Measurements from ENCODE around the gene DNAJC12. TPM values are rescaled to one million over a fixed set of nuclear protein-coding genes. Genes with fewer than 3 reads are reported as not detected.

DNAJC12 gene
- total RNA-seq, 3 donors from 2014 or later (not counting 1 experiment from before 2014, with no cell fraction given) = not detected

GRCh38 chr10:67794909-67795460 lies 43.0 kb downstream of the DNAJC12 start:
- no peak for ATAC-seq

GRCh38 chr10:67794256-67794655 lies 43.7 kb downstream of the DNAJC12 start:
- Histone ChIP-seq H3K4me1 (ENCODE audit: control insufficient read depth, insufficient read depth, low read length) (no peaks in the 10 kb centered on the region), H3K4me3 (ENCODE audit: low read length) (no peak overlapping the region), H3K27ac (ENCODE audit: low read length) (no peak overlapping the region), H3K9me3 (ENCODE audit: control insufficient read depth, insufficient read depth, low read length) (no peaks in the 10 kb centered on the region), H3K27me3 (ENCODE audit: control insufficient read depth, insufficient read depth, low read length) (no peaks in the 10 kb centered on the region), H3K36me3 (ENCODE audit: control insufficient read depth, insufficient read depth, low read length) (no peaks in the 10 kb centered on the region)
- Mint-ChIP-seq H3K9me3 (no peaks in the 10 kb centered on the region), H3K4me3 (no peak overlapping the region), H3K4me1 (no peaks in the 10 kb centered on the region), H3K27ac (no peak overlapping the region), H3K27me3 (ENCODE audit: low read depth in 2 of 2) (no peaks in the 10 kb centered on the region), H3K36me3 (no peaks in the 10 kb centered on the region)
- ATAC-seq = no peak
- intact Hi-C loops (cut with micrococcal nuclease) = no loop called here
- no peak for DNase-seq
- no peak for TF ChIP-seq CTCF (IDR thresholded peaks at IDR 0.05)
- 81% methylated on average over 4 of the region's 4 CpGs for WGBS (ENCODE audit: insufficient coverage)

More at GRCh38 chr10:67794909-67795460, 43.0 kb downstream of the DNAJC12 start:
- no peaks in the 10 kb centered on the region for H3K27me3 Mint-ChIP-seq (ENCODE audit: low read depth in 2 of 2)
- H3K4me1 Mint-ChIP-seq = no peaks in the 10 kb centered on the region
- no peak overlapping the region for H3K4me3 Mint-ChIP-seq
- Histone ChIP-seq H3K4me1 (ENCODE audit: control insufficient read depth, insufficient read depth, low read length) (no peaks in the 10 kb centered on the region), H3K4me3 (ENCODE audit: low read length) (no peak overlapping the region), H3K27ac (ENCODE audit: low read length) (no peak overlapping the region), H3K27me3 (ENCODE audit: control insufficient read depth, insufficient read depth, low read length) (no peaks in the 10 kb centered on the region), H3K9me3 (ENCODE audit: control insufficient read depth, insufficient read depth, low read length) (no peaks in the 10 kb centered on the region), H3K36me3 (ENCODE audit: control insufficient read depth, insufficient read depth, low read length) (no peaks in the 10 kb centered on the region)
- no peaks in the 10 kb centered on the region for H3K9me3 Mint-ChIP-seq
- H3K36me3 Mint-ChIP-seq = no peaks in the 10 kb centered on the region
- TF ChIP-seq CTCF (IDR thresholded peaks at IDR 0.05) = no peak
- 86% methylated on average over 2 of the region's 3 CpGs for WGBS (ENCODE audit: insufficient coverage)
- no peak overlapping the region for H3K27ac Mint-ChIP-seq
- intact Hi-C loops (cut with micrococcal nuclease) = no loop called here
- DNase-seq = no peak

- peaks cover 3 to 4% of the 10 kb centered on the region in 2 donors for H3K4me1 Mint-ChIP-seq
- H3K27me3 ChIP-seq (ENCODE audit: control insufficient read depth, insufficient read depth, low read length) = no peaks in the 10 kb centered on the region
- no peak overlapping the region for H3K4me3 Mint-ChIP-seq
- H3K9me3 Mint-ChIP-seq = no peaks in the 10 kb centered on the region
- no peak for DNase-seq
- H3K27ac ChIP-seq (ENCODE audit: low read length) = no peak overlapping the region
- H3K36me3 ChIP-seq (ENCODE audit: control insufficient read depth, insufficient read depth, low read length) = no peaks in the 10 kb centered on the region
- H3K4me1 ChIP-seq (ENCODE audit: control insufficient read depth, insufficient read depth, low read length) = peaks cover 3% of the 10 kb centered on the region
- ATAC-seq = no peak
- no peak for TF ChIP-seq CTCF (IDR thresholded peaks at IDR 0.05)
- no peak overlapping the region for H3K27ac Mint-ChIP-seq
- H3K4me3 ChIP-seq (ENCODE audit: low read length) = no peak overlapping the region
- no peaks in the 10 kb centered on the region for H3K9me3 ChIP-seq (ENCODE audit: control insufficient read depth, insufficient read depth, low read length)
- 35% methylated on average over 2 of the region's 2 CpGs for WGBS (ENCODE audit: insufficient coverage)
- H3K27me3 Mint-ChIP-seq (ENCODE audit: low read depth in 2 of 2) = peaks cover 0 to 2% of the 10 kb centered on the region in 2 donors
- intact Hi-C loops (cut with micrococcal nuclease) = no loop called here
- no peaks in the 10 kb centered on the region for H3K36me3 Mint-ChIP-seq
Measured at GRCh38 chr10:67793313-67793712, 44.7 kb downstream of the DNAJC12 start.

- Histone ChIP-seq H3K4me3 (ENCODE audit: low read length) (no peak overlapping the region), H3K27ac (ENCODE audit: low read length) (no peak overlapping the region), H3K27me3 (ENCODE audit: control insufficient read depth, insufficient read depth, low read length) (no peaks in the 10 kb centered on the region), H3K4me1 (ENCODE audit: control insufficient read depth, insufficient read depth, low read length) (peaks cover 4% of the 10 kb centered on the region), H3K9me3 (ENCODE audit: control insufficient read depth, insufficient read depth, low read length) (no peaks in the 10 kb centered on the region), H3K36me3 (ENCODE audit: control insufficient read depth, insufficient read depth, low read length) (no peaks in the 10 kb centered on the region)
- no peaks in the 10 kb centered on the region for H3K9me3 Mint-ChIP-seq
- intact Hi-C loops (cut with micrococcal nuclease) = no loop called here
- H3K4me1 Mint-ChIP-seq = peaks cover 6% of the 10 kb centered on the region in 2 donors
- H3K36me3 Mint-ChIP-seq = no peaks in the 10 kb centered on the region
- no peak for TF ChIP-seq CTCF (IDR thresholded peaks at IDR 0.05)
- no peak for DNase-seq
- no peak for ATAC-seq
- H3K27me3 Mint-ChIP-seq (ENCODE audit: low read depth in 2 of 2) = peaks cover 0 to 2% of the 10 kb centered on the region in 2 donors
- H3K4me3 Mint-ChIP-seq = no peak overlapping the region
- no peak overlapping the region for H3K27ac Mint-ChIP-seq
Measured at GRCh38 chr10:67792653-67793052, 45.3 kb downstream of the DNAJC12 start.

All from natural killer cell (primary cell).